Measurements from ENCODE around the gene SLC39A3.
A peak's percentile ranks its signal among the peaks of the same experiment; 100 is the strongest.

SLC39A3 gene

GRCh38 chr19:2724148-2724557, 15.7 kb downstream of the SLC39A3 start:
- no peak; the same call in 1 of the 2 replicates for TF ChIP-seq CTCF (IDR thresholded peaks at IDR 0.05; ENCODE audit: low read depth, low read length)
- no peak for DNase-seq (ENCODE audit: extremely low read depth, low read depth)

- DNase-seq (ENCODE audit: extremely low read depth, low read depth), result no peak
- TF ChIP-seq CTCF (IDR thresholded peaks at IDR 0.05; ENCODE audit: low read depth, low read length), result no peak
Observed at GRCh38 chr19:2723747-2724146, 16.1 kb downstream of the SLC39A3 start.

GRCh38 chr19:2723345-2723715, 16.5 kb downstream of the SLC39A3 start:
- TF ChIP-seq CTCF (IDR thresholded peaks at IDR 0.05; ENCODE audit: low read depth, low read length), result no peak
- DNase-seq (ENCODE audit: extremely low read depth, low read depth), result no peak

DNA sequence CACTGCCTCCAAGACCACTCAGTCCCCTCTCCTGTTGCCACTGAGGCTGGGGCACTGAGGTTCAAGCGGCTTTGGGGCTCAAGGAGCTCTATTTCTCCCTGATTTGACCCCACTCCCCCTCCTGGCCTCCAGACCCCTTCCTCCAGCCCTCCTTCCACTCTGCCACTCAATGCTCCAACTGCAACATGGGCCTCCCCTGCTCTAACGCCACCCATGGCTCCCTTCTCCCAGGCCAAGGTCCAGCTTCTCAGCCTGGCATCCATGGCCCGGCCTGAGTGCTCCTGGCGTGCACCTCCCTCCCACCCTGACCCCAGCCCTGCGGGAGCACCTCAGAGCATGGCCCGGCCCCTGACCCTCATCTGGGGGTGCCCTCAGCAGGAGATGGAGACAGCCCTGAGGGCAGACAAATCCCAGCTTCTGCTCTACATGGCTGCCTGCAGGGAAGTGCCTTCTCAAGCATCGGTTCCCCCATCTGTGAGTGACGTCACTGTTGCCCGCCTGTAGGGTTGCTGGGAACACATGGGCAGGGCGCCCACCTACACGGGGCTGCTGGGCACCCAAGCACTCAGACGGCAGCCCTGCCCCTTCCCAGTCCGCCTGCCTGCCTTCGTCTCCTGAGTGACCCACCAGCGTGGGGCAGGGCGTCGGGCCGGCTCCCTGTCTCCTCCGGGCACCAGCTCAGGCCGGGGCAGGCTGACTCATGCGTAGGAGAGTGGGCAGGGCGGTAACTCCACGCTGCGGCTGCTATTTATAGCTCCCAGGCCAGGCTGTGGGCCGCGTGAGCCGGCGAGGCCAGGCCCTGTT, 17.1 kb downstream of the SLC39A3 start:
- TF ChIP-seq CTCF (IDR thresholded peaks at IDR 0.05; ENCODE audit: low read depth, low read length), result no peak
- DNase-seq (ENCODE audit: extremely low read depth, low read depth), result peak; percentile 52

- no peak for TF ChIP-seq CTCF (IDR thresholded peaks at IDR 0.05; ENCODE audit: low read depth, low read length)
- DNase-seq (ENCODE audit: extremely low read depth, low read depth), result no peak
Observed at GRCh38 chr19:2721570-2722540, 18.0 kb downstream of the SLC39A3 start.

GRCh38 chr19:2720777-2721569, 18.8 kb downstream of the SLC39A3 start, which contains the start of gene DIRAS1:
DIRAS1 (minus strand) TSS chr19:2721372; CDS start chr19:2717806, 3,566 bp downstream.
- no peak for DNase-seq (ENCODE audit: extremely low read depth, low read depth)
- no peak for TF ChIP-seq CTCF (IDR thresholded peaks at IDR 0.05; ENCODE audit: low read depth, low read length)
